Ovary (tissue), 3 donors: Measurements from ENCODE around the gene SHISA7.

Experiments
- CTCF ChIP-seq, 3 donors: fragments of 450-650 bp in 2 of 3; fragments of 200-600 bp in 1 of 3; IDR thresholded peaks; one replicate each; pipeline versions ENCODE4 v1.5.1 to v1.8.0; 2016 to 2022; ENCODE audit warnings: antibody characterized with exemption in 3 of 3, mild to moderate bottlenecking in 1 of 3
- POLR2A ChIP-seq: fragments of 450-650 bp; IDR thresholded peaks from one replicate; pipeline ENCODE4 v1.6.1; 2017; ENCODE audit warnings: antibody characterized with exemption, mild to moderate bottlenecking, moderate library complexity
- donor health status: DM: no; HTN: no; CAD: no.

- no peak for TF ChIP-seq CTCF (IDR thresholded peaks at IDR 0.05)
- no peak for TF ChIP-seq POLR2A
These were observed 60.5 kb downstream of the SHISA7 start for GRCh38 chr19:55382522-55383054.
